ENCODE measurements around the gene CCDC152. TPM values are rescaled to one million over a fixed set of nuclear protein-coding genes. Genes with fewer than 3 reads are reported as not detected.
A peak's percentile ranks its signal among the peaks of the same experiment; 100 is the strongest.

Gene CCDC152
- total RNA-seq, 1 donor: 0.36 TPM

GRCh38 chr5:42836070-42836769 lies 79.6 kb downstream of the CCDC152 start:
- Histone ChIP-seq H3K79me2 (ENCODE audit: insufficient read depth, low read length) (no peaks in the 10 kb centered on the region), H3K4me3 (ENCODE audit: insufficient read depth, low read length) (no peak overlapping the region), H2AFZ (ENCODE audit: low read length) (no peak overlapping the region), H3K36me3 (ENCODE audit: insufficient read depth, low read length) (no peaks in the 10 kb centered on the region), H3K27ac (ENCODE audit: low read depth, low read length) (no peak overlapping the region), H4K20me1 (ENCODE audit: insufficient read depth, low read length) (no peaks in the 10 kb centered on the region), H3K27me3 (ENCODE audit: insufficient read depth, low read length) (no peaks in the 10 kb centered on the region), H3K9me3 (ENCODE audit: low read depth, low read length) (no peaks in the 10 kb centered on the region), H3K4me2 (ENCODE audit: insufficient read depth, low read length) (no peak overlapping the region), H3K4me1 (ENCODE audit: insufficient read depth, low read length) (peaks cover 15% of the 10 kb centered on the region)
- no peak for TF ChIP-seq CTCF (IDR thresholded peaks at IDR 0.05; ENCODE audit: extremely low read depth, low read depth, low read length)
- DNase-seq (ENCODE audit: insufficient read length, low spot score, missing footprints): peak; percentile 26

- no peaks in the 10 kb centered on the region for H3K36me3 ChIP-seq (ENCODE audit: insufficient read depth, low read length)
- no peaks in the 10 kb centered on the region for H3K27me3 ChIP-seq (ENCODE audit: insufficient read depth, low read length)
- no peaks in the 10 kb centered on the region for H3K9me3 ChIP-seq (ENCODE audit: low read depth, low read length)
- peaks cover 17% of the 10 kb centered on the region for H3K4me1 ChIP-seq (ENCODE audit: insufficient read depth, low read length)
- H3K27ac ChIP-seq (ENCODE audit: low read depth, low read length): no peak overlapping the region
- no peaks in the 10 kb centered on the region for H3K79me2 ChIP-seq (ENCODE audit: insufficient read depth, low read length)
- H3K4me3 ChIP-seq (ENCODE audit: insufficient read depth, low read length): no peak overlapping the region
- no peak overlapping the region for H2AFZ ChIP-seq (ENCODE audit: low read length)
- DNase-seq (ENCODE audit: insufficient read length, low spot score, missing footprints): no peak
- no peaks in the 10 kb centered on the region for H4K20me1 ChIP-seq (ENCODE audit: insufficient read depth, low read length)
- TF ChIP-seq CTCF (IDR thresholded peaks at IDR 0.05; ENCODE audit: extremely low read depth, low read depth, low read length): no peak
- no peak overlapping the region for H3K4me2 ChIP-seq (ENCODE audit: insufficient read depth, low read length)
These were observed 81.0 kb downstream of the CCDC152 start for GRCh38 chr5:42837601-42838000.

GRCh38 chr5:42839196-42839595 lies 82.6 kb downstream of the CCDC152 start:
- no peaks in the 10 kb centered on the region for H3K9me3 ChIP-seq (ENCODE audit: low read depth, low read length)
- H4K20me1 ChIP-seq (ENCODE audit: insufficient read depth, low read length): no peaks in the 10 kb centered on the region
- H3K27me3 ChIP-seq (ENCODE audit: insufficient read depth, low read length): no peaks in the 10 kb centered on the region
- H3K79me2 ChIP-seq (ENCODE audit: insufficient read depth, low read length): no peaks in the 10 kb centered on the region
- no peaks in the 10 kb centered on the region for H3K36me3 ChIP-seq (ENCODE audit: insufficient read depth, low read length)
- peaks cover 23% of the 10 kb centered on the region for H3K4me1 ChIP-seq (ENCODE audit: insufficient read depth, low read length)
- no peak for DNase-seq (ENCODE audit: insufficient read length, low spot score, missing footprints)
- no peak overlapping the region for H3K27ac ChIP-seq (ENCODE audit: low read depth, low read length)
- no peak for TF ChIP-seq CTCF (IDR thresholded peaks at IDR 0.05; ENCODE audit: extremely low read depth, low read depth, low read length)
- H2AFZ ChIP-seq (ENCODE audit: low read length): no peak overlapping the region
- no peak overlapping the region for H3K4me3 ChIP-seq (ENCODE audit: insufficient read depth, low read length)
- no peak overlapping the region for H3K4me2 ChIP-seq (ENCODE audit: insufficient read depth, low read length)

GRCh38 chr5:42840269-42840668 lies 83.7 kb downstream of the CCDC152 start:
- H3K4me2 ChIP-seq (ENCODE audit: insufficient read depth, low read length): peak overlapping the region; percentile 84
- peak overlapping the region; percentile 25 for H2AFZ ChIP-seq (ENCODE audit: low read length)
- H3K36me3 ChIP-seq (ENCODE audit: insufficient read depth, low read length): no peaks in the 10 kb centered on the region
- no peak for TF ChIP-seq CTCF (IDR thresholded peaks at IDR 0.05; ENCODE audit: extremely low read depth, low read depth, low read length)
- no peaks in the 10 kb centered on the region for H3K9me3 ChIP-seq (ENCODE audit: low read depth, low read length)
- H3K4me3 ChIP-seq (ENCODE audit: insufficient read depth, low read length): peak overlapping the region; percentile 54
- peaks cover 23% of the 10 kb centered on the region for H3K4me1 ChIP-seq (ENCODE audit: insufficient read depth, low read length)
- no peaks in the 10 kb centered on the region for H3K27me3 ChIP-seq (ENCODE audit: insufficient read depth, low read length)
- DNase-seq (ENCODE audit: insufficient read length, low spot score, missing footprints): peak; percentile 91
- no peaks in the 10 kb centered on the region for H4K20me1 ChIP-seq (ENCODE audit: insufficient read depth, low read length)
- H3K27ac ChIP-seq (ENCODE audit: low read depth, low read length): no peak overlapping the region
- H3K79me2 ChIP-seq (ENCODE audit: insufficient read depth, low read length): no peaks in the 10 kb centered on the region
